HG03521 (cell line): Measurements from ENCODE around the gene PCNX3.
"Not testable (repeated sequence)": the region's sequence is repeated elsewhere in the genome, so short reads cannot be mapped to it uniquely, and the experiment has no call there.

Experiments used
- ATAC-seq: cut with Tn5 transposase; IDR thresholded peaks from one replicate; pipeline ENCODE4 v1.9.1; 2021; ENCODE audit warnings: mild to moderate bottlenecking, moderate library complexity; ENCODE audit not compliant: unreplicated experiment

PCNX3 gene

GRCh38 chr11:65652511-65653228, 37.1 kb downstream of the PCNX3 start:
- peak; percentile 76 for ATAC-seq

- ATAC-seq: no peak
Measured at GRCh38 chr11:65653229-65654225, 38.0 kb downstream of the PCNX3 start.

- ATAC-seq: no peak
Measured at GRCh38 chr11:65654375-65655349, 39.1 kb downstream of the PCNX3 start.

- no peak for ATAC-seq
Measured at GRCh38 chr11:65655570-65656332, 40.2 kb downstream of the PCNX3 start.

- no peak for ATAC-seq
Measured at GRCh38 chr11:65657426-65657825, 41.9 kb downstream of the PCNX3 start.

- no peak for ATAC-seq
Measured at GRCh38 chr11:65658174-65659021, 42.8 kb downstream of the PCNX3 start.

GRCh38 chr11:65660038-65660437, 44.5 kb downstream of the PCNX3 start:
- ATAC-seq: no peak

- ATAC-seq: not testable (repeated sequence)
Measured at GRCh38 chr11:65660908-65661307, 45.3 kb downstream of the PCNX3 start.

GRCh38 chr11:65661599-65662246, 46.1 kb downstream of the PCNX3 start:
- ATAC-seq: no peak

- ATAC-seq: peak; percentile 14
Measured at GRCh38 chr11:65662247-65662798, 46.7 kb downstream of the PCNX3 start.

GRCh38 chr11:65662799-65663638, 47.4 kb downstream of the PCNX3 start, which contains the start of gene RELA:
Gene RELA (minus strand): TSS chr11:65662916. CDS start chr11:65662832, 84 bp downstream.
- ATAC-seq: peak; percentile 79

- ATAC-seq: peak; percentile 11
Measured at GRCh38 chr11:65663639-65664200, 48.1 kb downstream of the PCNX3 start.

GRCh38 chr11:65672180-65672860, 56.7 kb downstream of the PCNX3 start:
- ATAC-seq: no peak

GRCh38 chr11:65672982-65673381, 57.4 kb downstream of the PCNX3 start:
- ATAC-seq: no peak

- ATAC-seq: no peak
Measured at GRCh38 chr11:65680192-65680743, 64.7 kb downstream of the PCNX3 start.

GRCh38 chr11:65683480-65683879, 67.9 kb downstream of the PCNX3 start:
- not testable (repeated sequence) for ATAC-seq
